ENCODE data around the gene FBXO45. TPM values are rescaled to one million over a fixed set of nuclear protein-coding genes. Genes with fewer than 3 reads are reported as not detected.
A peak's percentile ranks its signal among the peaks of the same experiment; 100 is the strongest.

The FBXO45 gene
- total and polyA plus RNA-seq, 2 of the 13 experiments (the other 11 are each of a cell fraction or from before 2014, with no cell fraction given), result 7.0 to 12.1 TPM

- TF ChIP-seq ZXDC (CRISPR knock-in tag; IDR thresholded peaks at IDR 0.05) (peak; percentile 45; the same call in 1 of the 2 replicates), SOX13 (IDR thresholded peaks at IDR 0.05) (no peak), SOX13 (CRISPR knock-in tag; conservative IDR thresholded peaks at IDR 0.05 in 1 of 2, IDR thresholded peaks at IDR 0.05 in 1 of 2) (peak in 1 of 2 experiments; percentile 44; a peak in 1 of 4 replicates), PRMT3 (CRISPR knock-in tag; IDR thresholded peaks at IDR 0.05; ENCODE audit: borderline replicate concordance, low read depth) (no peak), ZNF275 (CRISPR knock-in tag; IDR thresholded peaks at IDR 0.05; ENCODE audit: borderline replicate concordance) (no peak), ZSCAN31 (CRISPR knock-in tag; IDR thresholded peaks at IDR 0.05; ENCODE audit: low read depth) (peak; percentile 82; the same call in 1 of the 2 replicates), ZNF225 (CRISPR knock-in tag; IDR thresholded peaks at IDR 0.05) (peak; percentile 69; the same call in 1 of the 2 replicates), ZNF562 (CRISPR knock-in tag; IDR thresholded peaks at IDR 0.05; ENCODE audit: borderline replicate concordance) (no peak), HCFC1 (IDR thresholded peaks at IDR 0.05; ENCODE audit: low read depth, low read length) (peak; percentile 84), MED13 (CRISPR knock-in tag; IDR thresholded peaks at IDR 0.05) (peak; percentile 54; the same call in 1 of the 2 replicates), ZNF274 (CRISPR knock-in tag; IDR thresholded peaks at IDR 0.05) (peak; percentile 82; the same call in 1 of the 2 replicates), ASH2L (IDR thresholded peaks at IDR 0.05; ENCODE audit: insufficient read length, low read depth, low read length) (peak; percentile 83), TEAD3 (CRISPR knock-in tag; optimal IDR thresholded peaks at IDR 0.05; ENCODE audit: borderline replicate concordance) (peak; percentile 80), HMG20B (CRISPR knock-in tag; conservative IDR thresholded peaks at IDR 0.05) (0 out of 2 replicates have a peak, but pooled peaks have one; percentile 22), SRF (IDR thresholded peaks at IDR 0.05; ENCODE audit: low read depth, low read length) (peak; percentile 17; the same call in 1 of the 2 replicates), TEAD2 (CRISPR knock-in tag; IDR thresholded peaks at IDR 0.05) (0 out of 2 replicates have a peak, but pooled peaks have one; percentile 13), SALL1 (CRISPR knock-in tag; IDR thresholded peaks at IDR 0.05) (peak; percentile 89), PHF21A (CRISPR knock-in tag; IDR thresholded peaks at IDR 0.05) (0 out of 2 replicates have a peak, but pooled peaks have one; percentile 40), MEIS2 (CRISPR knock-in tag; IDR thresholded peaks at IDR 0.05) (peak; percentile 83), ZNF777 (CRISPR knock-in tag; IDR thresholded peaks at IDR 0.05) (no peak; the same call in 1 of the 2 replicates), NCOA5 (CRISPR knock-in tag; IDR thresholded peaks at IDR 0.05) (no peak), AGO2 (optimal IDR thresholded peaks at IDR 0.05; ENCODE audit: low read depth, low read length) (peak; percentile 32)
Measured at GRCh38 chr3:196568246-196569002, at the start of gene FBXO45, which contains the start of gene WDR53 (continued).
